ENCODE measurements around the gene TRMT11. TPM values are rescaled to one million over a fixed set of nuclear protein-coding genes. Genes with fewer than 3 reads are reported as not detected.
"Not testable (repeated sequence)": the region's sequence is repeated elsewhere in the genome, so short reads cannot be mapped to it uniquely, and the experiment has no call there.

TRMT11 gene
- total RNA-seq, 3 donors from 2014 or later (not counting 1 experiment from before 2014, with no cell fraction given), result 12.2 to 16.6 (median 12.7) TPM

DNA sequence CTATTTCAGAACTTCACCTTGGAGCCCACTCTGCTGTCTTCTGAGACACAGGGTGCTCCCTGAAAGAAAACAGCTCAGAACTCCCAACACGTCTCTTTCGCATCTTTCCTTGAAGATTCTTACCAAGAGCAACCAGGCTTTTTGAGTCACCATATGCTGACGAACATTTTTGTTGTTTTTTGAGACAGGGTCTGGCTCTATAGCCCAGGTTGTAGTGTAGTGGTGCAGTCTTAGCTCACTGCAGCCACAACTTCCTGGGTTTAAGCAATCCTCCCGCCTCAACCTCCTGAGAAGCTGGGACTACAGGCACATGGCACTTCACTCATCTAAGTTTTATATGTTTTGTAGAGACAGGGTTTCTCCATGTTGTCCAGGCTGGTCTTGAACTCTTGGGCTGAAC is 68.5 kb downstream of the TRMT11 start:
- no peak overlapping the region for H3K27ac ChIP-seq (ENCODE audit: low read length)
- Mint-ChIP-seq H3K4me1 (no peaks in the 10 kb centered on the region), H3K4me3 (no peak overlapping the region), H3K36me3 (no peaks in the 10 kb centered on the region), H3K9me3 (no peaks in the 10 kb centered on the region), H3K27ac (no peak overlapping the region), H3K27me3 (ENCODE audit: low read depth in 2 of 2) (no peaks in the 10 kb centered on the region)
- TF ChIP-seq, protein P1, sequence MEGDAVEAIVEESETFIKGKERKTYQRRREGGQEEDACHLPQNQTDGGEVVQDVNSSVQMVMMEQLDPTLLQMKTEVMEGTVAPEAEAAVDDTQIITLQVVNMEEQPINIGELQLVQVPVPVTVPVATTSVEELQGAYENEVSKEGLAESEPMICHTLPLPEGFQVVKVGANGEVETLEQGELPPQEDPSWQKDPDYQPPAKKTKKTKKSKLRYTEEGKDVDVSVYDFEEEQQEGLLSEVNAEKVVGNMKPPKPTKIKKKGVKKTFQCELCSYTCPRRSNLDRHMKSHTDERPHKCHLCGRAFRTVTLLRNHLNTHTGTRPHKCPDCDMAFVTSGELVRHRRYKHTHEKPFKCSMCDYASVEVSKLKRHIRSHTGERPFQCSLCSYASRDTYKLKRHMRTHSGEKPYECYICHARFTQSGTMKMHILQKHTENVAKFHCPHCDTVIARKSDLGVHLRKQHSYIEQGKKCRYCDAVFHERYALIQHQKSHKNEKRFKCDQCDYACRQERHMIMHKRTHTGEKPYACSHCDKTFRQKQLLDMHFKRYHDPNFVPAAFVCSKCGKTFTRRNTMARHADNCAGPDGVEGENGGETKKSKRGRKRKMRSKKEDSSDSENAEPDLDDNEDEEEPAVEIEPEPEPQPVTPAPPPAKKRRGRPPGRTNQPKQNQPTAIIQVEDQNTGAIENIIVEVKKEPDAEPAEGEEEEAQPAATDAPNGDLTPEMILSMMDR (IDR thresholded peaks at IDR 0.05), result no peak
- no peak overlapping the region for H3K4me3 ChIP-seq (ENCODE audit: low read length)
- 75% methylated on average over 4 of the region's 4 CpGs for WGBS (ENCODE audit: insufficient coverage)
- H3K9me3 ChIP-seq (ENCODE audit: control insufficient read depth, insufficient read depth, low read length), result no peaks in the 10 kb centered on the region
- no peaks in the 10 kb centered on the region for H3K36me3 ChIP-seq (ENCODE audit: control insufficient read depth, insufficient read depth, low read length)
- DNase-seq (no peak), ATAC-seq (no peak)
- intact Hi-C loops (cut with micrococcal nuclease), result no loop called here
- H3K4me1 ChIP-seq (ENCODE audit: control insufficient read depth, insufficient read depth, low read length), result no peaks in the 10 kb centered on the region
- H3K27me3 ChIP-seq (ENCODE audit: control insufficient read depth, insufficient read depth, low read length), result no peaks in the 10 kb centered on the region

- Histone ChIP-seq H3K27me3 (ENCODE audit: control insufficient read depth, insufficient read depth, low read length) (no peaks in the 10 kb centered on the region), H3K9me3 (ENCODE audit: control insufficient read depth, insufficient read depth, low read length) (no peaks in the 10 kb centered on the region), H3K27ac (ENCODE audit: low read length) (no peak overlapping the region), H3K4me1 (ENCODE audit: control insufficient read depth, insufficient read depth, low read length) (no peaks in the 10 kb centered on the region), H3K36me3 (ENCODE audit: control insufficient read depth, insufficient read depth, low read length) (no peaks in the 10 kb centered on the region), H3K4me3 (ENCODE audit: low read length) (no peak overlapping the region)
- no peaks in the 10 kb centered on the region for H3K27me3 Mint-ChIP-seq (ENCODE audit: low read depth in 2 of 2)
- intact Hi-C loops (cut with micrococcal nuclease), result no loop called here
- DNase-seq (no peak), ATAC-seq (no peak)
- H3K4me3 Mint-ChIP-seq, result no peak overlapping the region
- TF ChIP-seq, protein P1 (IDR thresholded peaks at IDR 0.05), result no peak
- WGBS (ENCODE audit: insufficient coverage), result 100% methylated on average over 3 of the region's 4 CpGs
- peaks cover 4% of the 10 kb centered on the region in 2 donors for H3K4me1 Mint-ChIP-seq
- H3K27ac Mint-ChIP-seq, result no peak overlapping the region
- H3K36me3 Mint-ChIP-seq, result no peaks in the 10 kb centered on the region
- no peaks in the 10 kb centered on the region for H3K9me3 Mint-ChIP-seq
Observed at GRCh38 chr6:126055449-126055848, 69.1 kb downstream of the TRMT11 start.

DNA sequence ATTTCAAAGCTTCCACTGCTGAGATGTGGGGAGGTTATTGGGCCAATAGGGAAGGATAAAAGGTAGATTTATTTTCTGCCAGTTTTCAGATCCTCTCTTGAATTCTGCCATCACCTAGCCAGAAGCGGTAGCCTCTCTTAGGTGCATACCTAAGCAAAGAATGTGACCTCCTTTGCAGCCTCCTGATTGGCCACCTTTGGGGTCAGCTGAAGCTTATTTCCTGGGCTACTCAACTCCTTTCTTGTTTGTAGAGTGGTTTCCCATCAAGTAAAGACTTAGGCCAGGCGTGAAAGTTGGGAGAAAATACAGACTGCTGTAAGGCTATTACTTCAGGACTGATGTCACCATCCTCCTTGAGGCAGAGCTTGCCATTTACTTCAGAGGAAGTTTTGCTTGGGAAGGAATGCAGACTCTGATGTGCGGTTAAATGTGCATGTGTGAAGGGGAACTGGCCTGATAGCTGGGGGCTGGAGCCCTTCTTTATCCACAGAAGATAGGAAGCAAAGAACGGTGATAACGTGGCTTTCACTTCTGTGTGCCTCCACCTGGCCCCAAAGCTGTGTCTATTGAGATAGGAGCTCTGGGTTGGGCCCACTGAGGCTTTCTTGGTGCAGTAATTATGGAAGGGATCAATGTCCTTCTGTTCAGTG is 70.1 kb downstream of the TRMT11 start:
- ATAC-seq, result no peak
- peaks cover 7 to 8% of the 10 kb centered on the region in 2 donors for H3K4me1 Mint-ChIP-seq
- no peaks in the 10 kb centered on the region for H3K27me3 Mint-ChIP-seq (ENCODE audit: low read depth in 2 of 2)
- no peaks in the 10 kb centered on the region for H3K4me1 ChIP-seq (ENCODE audit: control insufficient read depth, insufficient read depth, low read length)
- H3K36me3 ChIP-seq (ENCODE audit: control insufficient read depth, insufficient read depth, low read length), result no peaks in the 10 kb centered on the region
- no peaks in the 10 kb centered on the region for H3K9me3 Mint-ChIP-seq
- H3K27ac Mint-ChIP-seq, result no peak overlapping the region
- H3K27me3 ChIP-seq (ENCODE audit: control insufficient read depth, insufficient read depth, low read length), result no peaks in the 10 kb centered on the region
- no peak overlapping the region for H3K27ac ChIP-seq (ENCODE audit: low read length)
- TF ChIP-seq, protein P1 (IDR thresholded peaks at IDR 0.05), result no peak
- intact Hi-C loops (cut with micrococcal nuclease), result no loop called here
- WGBS (ENCODE audit: insufficient coverage), result 91% methylated on average over 5 of the region's 5 CpGs
- no peaks in the 10 kb centered on the region for H3K9me3 ChIP-seq (ENCODE audit: control insufficient read depth, insufficient read depth, low read length)
- no peak overlapping the region for H3K4me3 ChIP-seq (ENCODE audit: low read length)
- no peaks in the 10 kb centered on the region for H3K36me3 Mint-ChIP-seq
- H3K4me3 Mint-ChIP-seq, result no peak overlapping the region
- DNase-seq, result no peak

DNA sequence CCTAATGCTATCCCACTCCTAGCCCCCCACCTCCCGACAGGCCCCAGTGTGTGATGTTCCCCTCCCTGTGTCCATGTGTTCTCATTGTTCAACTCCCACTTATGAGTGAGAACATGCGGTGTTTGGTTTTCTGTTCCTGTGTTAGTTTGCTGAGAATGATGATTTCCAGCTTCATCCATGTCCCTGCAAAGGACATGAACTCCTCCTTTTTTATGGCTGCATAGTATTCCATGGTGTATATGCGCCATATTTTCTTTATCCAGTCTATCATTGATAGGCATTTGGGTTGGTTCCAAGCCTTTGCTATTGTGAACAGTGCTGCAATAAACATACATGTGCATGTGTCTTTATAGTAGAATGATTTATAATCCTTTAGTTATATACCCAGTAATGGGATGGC is 71.7 kb downstream of the TRMT11 start:
- H3K27me3 Mint-ChIP-seq (ENCODE audit: low read depth in 2 of 2); H3K4me1 Mint-ChIP-seq; H3K27me3 ChIP-seq (ENCODE audit: control insufficient read depth, insufficient read depth, low read length); H3K27ac ChIP-seq (ENCODE audit: low read length); H3K36me3 ChIP-seq (ENCODE audit: control insufficient read depth, insufficient read depth, low read length); intact Hi-C loops (cut with micrococcal nuclease); H3K9me3 Mint-ChIP-seq; ATAC-seq; H3K4me3 ChIP-seq (ENCODE audit: low read length); DNase-seq; H3K4me1 ChIP-seq (ENCODE audit: control insufficient read depth, insufficient read depth, low read length); H3K27ac Mint-ChIP-seq; H3K36me3 Mint-ChIP-seq; H3K4me3 Mint-ChIP-seq; H3K9me3 ChIP-seq (ENCODE audit: control insufficient read depth, insufficient read depth, low read length): not testable (repeated sequence)
- WGBS (ENCODE audit: insufficient coverage), result 86% methylated on average over 1 of the region's 3 CpGs

Data from natural killer cell (primary cell).